Astrocyte of the cerebellum (primary cell): Measurements from ENCODE around the gene MTOR.

Experiments used
- DNase-seq: peaks from one replicate; pipeline ENCODE4 v3.0.0-alpha.2; 2011; ENCODE audit warnings: low read depth
- H3K4me3 ChIP-seq: 2 replicates; pipeline ENCODE4 v1.5.1; 2011; ENCODE audit warnings: mild to moderate bottlenecking, low read depth, low read length, moderate library complexity
- in situ Hi-C: cut with HindIII; loops from 2 replicates; pipeline ENCODE4 v1.10.0; 2017; ENCODE audit warnings: low sequenced_read_pairs
- TF ChIP-seq, protein P1 (sequence below): IDR thresholded peaks from 2 replicates; pipeline ENCODE4 v1.5.1; 2012; ENCODE audit warnings: low read length, low read depth, moderate library complexity, mild to moderate bottlenecking; ENCODE audit errors: missing control alignments

The MTOR gene

DNA sequence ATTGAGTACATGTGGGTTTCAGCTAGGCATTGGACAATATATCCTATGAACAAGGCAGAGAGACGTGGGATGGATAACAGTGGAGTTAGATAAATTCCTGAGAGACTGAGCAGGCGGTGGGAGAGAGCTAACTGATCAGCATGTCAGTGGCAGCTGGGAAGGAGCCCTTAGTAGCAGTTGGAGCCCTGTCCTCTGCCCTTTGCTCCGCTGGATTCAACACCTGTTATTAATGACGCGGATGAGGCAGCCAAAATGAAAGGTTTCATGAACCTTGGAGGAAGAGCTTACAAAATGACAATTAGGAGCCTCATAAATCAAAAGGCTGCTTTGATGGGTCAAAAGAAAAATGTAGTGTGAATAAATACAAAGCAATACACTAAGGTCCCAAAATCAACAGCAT lies 26.7 kb upstream of the MTOR start:
- DNase-seq = no peak
- in situ Hi-C loops = no loop called here
- TF ChIP-seq, protein P1, sequence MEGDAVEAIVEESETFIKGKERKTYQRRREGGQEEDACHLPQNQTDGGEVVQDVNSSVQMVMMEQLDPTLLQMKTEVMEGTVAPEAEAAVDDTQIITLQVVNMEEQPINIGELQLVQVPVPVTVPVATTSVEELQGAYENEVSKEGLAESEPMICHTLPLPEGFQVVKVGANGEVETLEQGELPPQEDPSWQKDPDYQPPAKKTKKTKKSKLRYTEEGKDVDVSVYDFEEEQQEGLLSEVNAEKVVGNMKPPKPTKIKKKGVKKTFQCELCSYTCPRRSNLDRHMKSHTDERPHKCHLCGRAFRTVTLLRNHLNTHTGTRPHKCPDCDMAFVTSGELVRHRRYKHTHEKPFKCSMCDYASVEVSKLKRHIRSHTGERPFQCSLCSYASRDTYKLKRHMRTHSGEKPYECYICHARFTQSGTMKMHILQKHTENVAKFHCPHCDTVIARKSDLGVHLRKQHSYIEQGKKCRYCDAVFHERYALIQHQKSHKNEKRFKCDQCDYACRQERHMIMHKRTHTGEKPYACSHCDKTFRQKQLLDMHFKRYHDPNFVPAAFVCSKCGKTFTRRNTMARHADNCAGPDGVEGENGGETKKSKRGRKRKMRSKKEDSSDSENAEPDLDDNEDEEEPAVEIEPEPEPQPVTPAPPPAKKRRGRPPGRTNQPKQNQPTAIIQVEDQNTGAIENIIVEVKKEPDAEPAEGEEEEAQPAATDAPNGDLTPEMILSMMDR = no peak
- H3K4me3 ChIP-seq = no peak overlapping the region

DNA sequence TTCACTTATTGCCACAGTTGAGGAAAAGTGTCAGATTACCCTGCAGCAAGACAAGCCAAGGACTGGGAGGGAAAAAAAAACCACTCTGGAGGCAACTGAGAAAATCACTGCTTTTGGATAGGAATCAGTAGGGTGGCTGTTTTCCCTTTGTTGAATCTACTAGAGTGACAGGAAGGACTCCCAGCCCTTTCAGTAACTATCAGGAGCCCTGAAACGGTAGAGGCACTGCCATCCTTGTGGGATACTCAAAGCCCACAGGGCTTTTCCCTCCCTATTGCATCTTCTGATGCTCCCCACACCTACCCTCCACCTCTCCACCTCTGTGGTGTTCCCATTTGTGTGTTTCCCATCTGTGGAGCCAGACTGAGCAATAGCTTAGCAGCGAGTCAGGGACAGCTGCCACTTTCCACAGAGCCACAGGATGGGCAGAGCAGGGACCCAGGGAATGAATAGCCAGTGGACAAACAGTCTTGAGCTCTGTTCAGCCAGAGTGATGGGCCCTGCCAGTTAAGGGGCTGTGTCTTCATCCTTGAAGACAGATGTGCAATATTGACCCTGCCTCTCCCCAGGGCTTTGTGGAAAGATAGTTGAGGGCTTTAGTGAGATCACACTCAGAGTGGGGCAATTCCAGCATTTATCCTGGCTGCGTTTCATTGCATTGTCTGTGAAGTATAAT lies 24.5 kb upstream of the MTOR start:
- no peak overlapping the region for H3K4me3 ChIP-seq
- TF ChIP-seq, protein P1 = no peak
- DNase-seq = no peak
- in situ Hi-C loops = no loop called here

DNA sequence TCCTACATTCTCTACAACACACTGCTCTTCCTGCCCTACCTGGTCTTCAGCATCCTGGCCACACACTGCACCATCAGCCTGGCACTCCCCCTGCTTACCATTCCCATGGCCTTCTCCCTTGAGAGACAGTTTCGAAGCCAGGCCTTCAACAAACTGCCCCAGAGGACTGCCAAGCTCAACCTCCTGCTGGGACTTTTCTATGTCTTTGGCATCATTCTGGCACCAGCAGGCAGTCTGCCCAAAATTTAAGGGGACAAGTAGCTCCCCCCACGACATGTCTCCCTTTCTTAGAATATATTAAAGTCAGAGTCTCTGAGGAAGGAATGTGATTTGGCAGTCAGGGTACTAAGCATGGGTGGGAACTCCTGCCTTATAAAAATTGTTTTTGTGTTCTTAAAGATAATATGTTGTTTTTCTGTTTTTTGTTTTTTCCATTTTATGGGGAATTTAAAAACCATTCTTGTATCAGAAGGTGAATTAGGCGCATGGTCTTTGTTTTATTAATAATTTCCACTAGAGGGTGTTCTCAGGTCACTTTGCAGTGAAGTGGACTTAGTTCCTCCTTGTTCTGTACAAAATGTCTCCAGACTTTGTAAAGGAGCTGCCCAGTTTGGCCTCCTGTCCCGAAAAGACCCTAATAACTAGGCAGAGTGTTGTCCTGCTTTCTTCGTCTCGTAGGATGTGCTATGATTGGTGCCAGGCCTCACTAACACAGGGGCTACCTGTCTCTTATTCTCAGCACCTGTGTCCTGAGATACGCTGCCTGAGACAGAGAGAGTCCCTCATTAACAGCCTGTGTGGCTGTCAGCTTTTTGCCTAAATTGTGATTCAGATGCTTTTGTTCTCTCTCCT lies 23.8 kb upstream of the MTOR start:
- no peak overlapping the region for H3K4me3 ChIP-seq
- TF ChIP-seq, protein P1 = peak; percentile 33
- no peak for DNase-seq
- in situ Hi-C loops = no loop called here

DNA sequence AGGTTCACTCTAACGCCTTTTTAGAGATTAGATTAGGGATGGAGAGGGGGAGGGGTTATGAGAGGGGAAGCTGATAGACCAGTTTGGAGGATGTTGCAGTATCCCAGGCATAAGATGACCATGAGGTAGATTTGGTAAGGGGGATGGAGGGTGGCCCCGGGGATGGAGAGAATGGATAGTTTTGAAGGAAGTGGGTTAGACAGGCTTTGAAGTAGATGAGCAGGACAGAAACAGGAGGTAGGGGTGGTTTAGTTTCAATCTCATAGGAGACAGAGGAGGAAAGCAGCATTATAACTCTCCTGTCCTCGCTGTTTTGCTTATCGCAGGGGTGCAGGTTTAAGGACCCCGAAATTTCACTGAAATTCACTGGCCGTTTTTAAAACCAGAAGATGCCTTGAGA lies 22.4 kb upstream of the MTOR start:
- TF ChIP-seq, protein P1 = no peak

DNA sequence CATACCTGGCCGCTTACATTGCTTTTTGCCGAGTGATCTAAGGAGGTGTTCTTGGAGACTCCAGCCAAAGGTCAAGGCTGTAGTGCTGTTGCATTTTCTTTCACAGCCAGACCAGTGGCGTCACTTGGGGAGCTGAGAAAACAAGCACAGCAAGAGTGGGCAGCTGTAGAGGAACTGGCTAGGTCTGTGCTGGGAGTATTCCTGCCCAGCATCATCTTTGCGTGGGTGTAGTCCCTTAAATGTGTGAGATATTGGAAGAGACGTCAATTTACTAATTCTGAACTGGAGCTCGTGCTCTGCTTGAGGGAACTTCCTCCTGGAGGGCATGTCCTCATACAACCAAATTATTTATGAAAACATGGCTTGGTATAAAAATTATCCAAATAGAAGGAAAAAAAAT lies 20.8 kb upstream of the MTOR start:
- H3K4me3 ChIP-seq = no peak overlapping the region
- in situ Hi-C loops = no loop called here
- TF ChIP-seq, protein P1 = no peak
- DNase-seq = no peak

More for the DNA sequence above, 22.4 kb upstream of the MTOR start:
- H3K4me3 ChIP-seq = no peak overlapping the region
- in situ Hi-C loops = no loop called here
- DNase-seq = no peak

DNA sequence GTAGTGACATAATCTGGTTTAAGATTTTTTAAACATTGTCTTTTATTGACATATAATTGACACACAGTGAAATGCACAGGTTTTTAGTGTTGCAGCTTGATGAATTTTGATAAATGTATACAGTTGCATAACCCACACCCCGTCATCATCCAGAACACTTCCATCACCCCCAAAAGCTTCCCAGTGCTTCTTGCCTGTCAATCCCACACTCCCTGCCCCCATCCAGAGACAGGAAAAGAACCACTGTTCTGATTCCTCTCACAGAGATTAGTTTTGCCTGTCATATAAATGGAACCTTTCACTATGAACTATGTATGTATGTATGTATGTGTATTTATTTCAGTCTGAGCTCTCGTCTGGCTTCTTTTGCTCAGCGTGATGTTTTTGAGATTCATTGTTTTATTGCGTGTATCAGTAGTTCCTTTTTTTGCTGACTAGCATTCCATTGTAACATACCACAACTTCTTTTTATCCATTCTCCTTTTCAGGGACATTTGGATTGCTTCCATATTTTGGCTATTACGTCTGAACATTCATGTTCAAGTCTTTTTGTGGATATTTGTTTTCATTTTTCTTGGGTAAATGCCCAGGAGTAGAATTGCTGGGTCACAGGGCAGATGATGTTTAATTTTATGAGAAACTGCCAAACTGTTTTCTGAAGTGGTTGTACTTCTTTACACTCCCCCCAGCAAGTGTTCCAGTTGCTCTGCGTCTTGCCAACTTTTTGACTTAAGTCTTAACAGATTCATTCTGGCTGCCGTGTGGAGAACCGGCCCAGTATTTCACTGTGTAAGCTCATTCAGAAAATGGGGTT lies 19.4 kb upstream of the MTOR start:
- in situ Hi-C loops = no loop called here
- H3K4me3 ChIP-seq = no peak overlapping the region

More for the DNA sequence above, 19.4 kb upstream of the MTOR start:
- DNase-seq = peak; percentile 99
- TF ChIP-seq, protein P1 = no peak
